Endothelial cell of umbilical vein (primary cell): ENCODE data around the gene FAM163A. TPM values are rescaled to one million over a fixed set of nuclear protein-coding genes. Genes with fewer than 3 reads are reported as not detected.

Experiments
- BruUV-seq: library from RNA; stranded (reverse); fragments of 400-500 nt; replicated peaks from 2 replicates; lab custom pipeline; 2021; lab: Mats Ljungman, UMichigan
- CTCF ChIA-PET: fragments of 300-600, 350-600 bp; sonication (Branson Sonifier 250); formaldehyde crosslinking; loops from one replicate; lab custom pipeline; 2021; ENCODE audit warnings: antibody characterized with exemption, inconsistent platforms; lab: Charles Lee
- POLR2A ChIA-PET: fragments of 300-600, 350-600 bp; sonication (Branson Sonifier 250); formaldehyde crosslinking; loops from one replicate; lab custom pipeline; 2021; ENCODE audit warnings: antibody characterized with exemption, inconsistent platforms; lab: Charles Lee
- DNase-seq: peaks from one replicate; pipeline ENCODE4 v3.0.0-alpha.2; 2011; ENCODE audit warnings: low read depth, low spot score
- FAIRE-seq: peaks from 2 replicates; lab custom pipeline; 2011; peaks lifted over from hg19 to GRCh38; lab: Jason Lieb, UNC
- H2AFZ ChIP-seq: 2 replicates; pipeline ENCODE4 v1.6.0; 2012; ENCODE audit warnings: low read depth, low read length, control low read depth, inconsistent platforms
- H3K27ac ChIP-seq: 2 replicates; pipeline ENCODE4 v1.5.1; 2011; ENCODE audit warnings: low read depth, mild to moderate bottlenecking, control low read depth, low read length, moderate library complexity; ENCODE audit not compliant: insufficient read depth
- H3K27me3 ChIP-seq, 2 experiments: 2 replicates each; pipeline versions ENCODE4 v1.6.0 to v1.6.1; 2011; ENCODE audit warnings: low read length in 2 of 2, mixed read lengths in 1 of 2; ENCODE audit not compliant: control insufficient read depth in 2 of 2, insufficient read depth in 2 of 2
- H3K36me3 ChIP-seq, 2 experiments: 2 replicates in 1 of 2; 3 replicates in 1 of 2; pipeline ENCODE4 v1.5.1; 2011; ENCODE audit warnings: low read length in 2 of 2, mild to moderate bottlenecking in 1 of 2, moderate library complexity in 1 of 2; ENCODE audit not compliant: control insufficient read depth in 2 of 2, insufficient read depth in 2 of 2; ENCODE audit errors: extremely low read depth in 1 of 2
- H3K4me1 ChIP-seq: 3 replicates; pipeline ENCODE4 v1.5.1; 2011; ENCODE audit warnings: mild to moderate bottlenecking, low read length; ENCODE audit not compliant: control insufficient read depth, insufficient read depth; ENCODE audit errors: extremely low read depth
- H3K4me2 ChIP-seq: 2 replicates; pipeline ENCODE4 v1.6.1; 2011; ENCODE audit warnings: low read length, control low read depth, mixed read lengths; ENCODE audit not compliant: insufficient read depth
- H3K4me3 ChIP-seq, 3 experiments: fragments of 200-600 bp in 1 of 3; sonication (generic), shearing (Covaris generic) in 1 of 3; replicated peaks in 1 of 3; 2 replicates each; pipeline ENCODE4 v1.5.1; 2011 to 2016; ENCODE audit warnings: control low read depth in 3 of 3, low read length in 3 of 3, mild to moderate bottlenecking in 2 of 3, inconsistent platforms in 1 of 3, low read depth in 1 of 3, moderate library complexity in 1 of 3; ENCODE audit not compliant: insufficient read depth in 1 of 3
- H3K79me2 ChIP-seq: 2 replicates; pipeline ENCODE4 v1.6.0; 2012; ENCODE audit warnings: low read length, inconsistent platforms; ENCODE audit not compliant: control insufficient read depth, insufficient read depth
- H3K9ac ChIP-seq: replicated peaks from 2 replicates; pipeline ENCODE3; 2011; ENCODE audit warnings: low read length, control low read depth; ENCODE audit not compliant: insufficient read depth; ENCODE audit errors: extremely low read depth
- H3K9me1 ChIP-seq: replicated peaks from 3 replicates; pipeline ENCODE4 v1.6.0; 2011; ENCODE audit warnings: mild to moderate bottlenecking, low read length; ENCODE audit not compliant: control insufficient read depth, insufficient read depth; ENCODE audit errors: extremely low read depth
- H3K9me3 ChIP-seq: replicated peaks from 2 replicates; pipeline ENCODE4 v1.5.1; 2012; ENCODE audit warnings: low read length, inconsistent platforms; ENCODE audit not compliant: control insufficient read depth, insufficient read depth
- H4K20me1 ChIP-seq: replicated peaks from 2 replicates; pipeline ENCODE3; 2011; ENCODE audit warnings: mild to moderate bottlenecking, low read length; ENCODE audit not compliant: control insufficient read depth, insufficient read depth; ENCODE audit errors: extremely low read depth
- EZH2 ChIP-seq: IDR thresholded peaks from 2 replicates; pipeline ENCODE4 v1.6.1; 2012; ENCODE audit warnings: borderline replicate concordance, low read depth, mild to moderate bottlenecking, moderate library complexity, low read length, inconsistent platforms; ENCODE audit not compliant: severe bottlenecking
- FOS ChIP-seq: IDR thresholded peaks from 2 replicates; pipeline ENCODE4 v1.6.1; 2011; ENCODE audit warnings: mild to moderate bottlenecking, low read length, moderate library complexity, borderline replicate concordance; ENCODE audit not compliant: insufficient read depth
- GATA2 ChIP-seq: IDR thresholded peaks from 2 replicates; pipeline ENCODE4 v1.7.0; 2011; ENCODE audit warnings: low read depth, mild to moderate bottlenecking, moderate library complexity, mixed read lengths, low read length; ENCODE audit not compliant: insufficient read length, insufficient read depth
- JUN ChIP-seq: IDR thresholded peaks from 2 replicates; pipeline ENCODE4 v1.6.1; 2011; ENCODE audit warnings: borderline replicate concordance, low read depth; ENCODE audit not compliant: insufficient read length, insufficient read depth
- MAX ChIP-seq: IDR thresholded peaks from 2 replicates; pipeline ENCODE4 v1.6.1; 2011; ENCODE audit not compliant: insufficient read depth, insufficient read length
- MYC ChIP-seq: IDR thresholded peaks from one replicate; pipeline ENCODE4 v1.6.1; 2011; ENCODE audit warnings: mild to moderate bottlenecking, low read depth, low read length
- POLR2A ChIP-seq: IDR thresholded peaks from 2 replicates; pipeline ENCODE4 v1.6.1; 2012; ENCODE audit warnings: low read depth, mild to moderate bottlenecking, control low read depth, low read length
- POLR2AphosphoS5 ChIP-seq: IDR thresholded peaks from 2 replicates; pipeline ENCODE4 v1.6.1; 2012; ENCODE audit warnings: low read depth, mild to moderate bottlenecking, control low read depth, low read length, moderate library complexity; ENCODE audit not compliant: insufficient read depth
- dilution Hi-C: fragments of 300-500 bp; cut with MboI; formaldehyde crosslinking; loops from one replicate; pipeline ENCODE4 v1.15.0; 2019; ENCODE audit warnings: low sequenced_read_pairs; ENCODE audit not compliant: extremely low pct_ligation_motif_present
- intact Hi-C: fragments of 100-400 bp; cut with micrococcal nuclease; formaldehyde crosslinking; loops from one replicate; pipeline ENCODE4 v1.10.0; 2022
- polyA plus RNA-seq, 4 experiments: library from polyadenylated mRNA; depleted of rRNA in 3 of 4; stranded (reverse) in 3 of 4; unstranded in 1 of 4; fragments of >200 nt; gene quantifications; 2 replicates each; pipeline versions ENCODE4 v1.2.1 to v1.2.3, GENCODE V29; 2011 to 2012; ENCODE audit warnings: missing spikeins in 1 of 4
- total RNA-seq: library from RNA; stranded (reverse); gene quantifications from 2 replicates; pipeline ENCODE4 v1.2.3, GENCODE V29; 2021
- TF ChIP-seq, protein P1 (sequence below), 2 donors: IDR thresholded peaks; 1 replicate in 1 of 2; 2 replicates in 1 of 2; pipeline ENCODE4 v1.5.1; 2011; ENCODE audit warnings: low read length in 2 of 2, mild to moderate bottlenecking in 2 of 2, moderate library complexity in 2 of 2, control low read depth in 1 of 2, inconsistent platforms in 1 of 2, low read depth in 1 of 2; ENCODE audit not compliant: insufficient read depth in 1 of 2; ENCODE audit errors: extremely low read depth in 1 of 2

Gene FAM163A
- total and polyA plus RNA-seq, 2 donors (not counting 3 experiments of a cell fraction or from before 2014, with no cell fraction given), result not detected

DNA sequence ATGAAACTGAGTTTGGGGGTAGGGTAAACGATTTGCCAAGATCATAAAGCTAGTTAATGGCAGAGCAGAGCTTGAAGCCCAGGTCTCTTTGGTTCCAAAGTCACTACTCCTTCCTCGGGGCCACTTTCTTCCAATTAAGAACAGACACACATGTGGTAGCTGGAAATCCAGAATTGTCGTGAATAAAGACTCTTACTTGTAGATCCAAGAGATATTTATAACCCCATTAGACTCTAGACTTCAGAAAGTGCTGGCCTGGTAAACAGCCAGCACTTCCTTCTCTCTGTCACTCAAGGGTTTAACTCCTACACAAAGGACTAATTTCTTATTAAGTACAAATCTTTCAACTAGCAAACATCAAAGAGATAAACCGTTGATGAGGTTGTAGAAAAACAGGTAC is 2.7 kb downstream of the FAM163A start:
- Histone ChIP-seq H4K20me1 (no peaks in the 10 kb centered on the region), H3K79me2 (no peaks in the 10 kb centered on the region), H3K27ac (no peak overlapping the region), H3K4me3 (no peak overlapping the region), H3K27me3 (peaks cover 53 to 80% of the 10 kb centered on the region in 2 experiments), H3K36me3 (no peaks in the 10 kb centered on the region), H3K4me1 (no peaks in the 10 kb centered on the region), H3K9me3 (no peaks in the 10 kb centered on the region), H2AFZ (no peak overlapping the region), H3K4me2 (no peak overlapping the region), H3K9ac (no peak overlapping the region), H3K9me1 (no peaks in the 10 kb centered on the region)
- no TSS peak for BruUV-seq
- dilution Hi-C loops, result no loop called here
- intact Hi-C loops, result no loop called here
- ChIA-PET CTCF (interaction anchor here (1.9 kb wide), 1 partner anchor 64 kb away, joined by 9 read pairs; no protein-coding TSS in a partner anchor), POLR2A (no interaction called here)
- no peak for TF ChIP-seq GATA2
- no peak for TF ChIP-seq POLR2AphosphoS5
- no peak for TF ChIP-seq EZH2
- TF ChIP-seq MAX, result no peak
- no peak for TF ChIP-seq JUN
- TF ChIP-seq, protein P1, sequence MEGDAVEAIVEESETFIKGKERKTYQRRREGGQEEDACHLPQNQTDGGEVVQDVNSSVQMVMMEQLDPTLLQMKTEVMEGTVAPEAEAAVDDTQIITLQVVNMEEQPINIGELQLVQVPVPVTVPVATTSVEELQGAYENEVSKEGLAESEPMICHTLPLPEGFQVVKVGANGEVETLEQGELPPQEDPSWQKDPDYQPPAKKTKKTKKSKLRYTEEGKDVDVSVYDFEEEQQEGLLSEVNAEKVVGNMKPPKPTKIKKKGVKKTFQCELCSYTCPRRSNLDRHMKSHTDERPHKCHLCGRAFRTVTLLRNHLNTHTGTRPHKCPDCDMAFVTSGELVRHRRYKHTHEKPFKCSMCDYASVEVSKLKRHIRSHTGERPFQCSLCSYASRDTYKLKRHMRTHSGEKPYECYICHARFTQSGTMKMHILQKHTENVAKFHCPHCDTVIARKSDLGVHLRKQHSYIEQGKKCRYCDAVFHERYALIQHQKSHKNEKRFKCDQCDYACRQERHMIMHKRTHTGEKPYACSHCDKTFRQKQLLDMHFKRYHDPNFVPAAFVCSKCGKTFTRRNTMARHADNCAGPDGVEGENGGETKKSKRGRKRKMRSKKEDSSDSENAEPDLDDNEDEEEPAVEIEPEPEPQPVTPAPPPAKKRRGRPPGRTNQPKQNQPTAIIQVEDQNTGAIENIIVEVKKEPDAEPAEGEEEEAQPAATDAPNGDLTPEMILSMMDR (IDR thresholded peaks at IDR 0.05; ENCODE audit: extremely low read depth in 1 of 2, insufficient read depth in 1 of 2, low read depth in 1 of 2, low read length in 2 of 2), result no peak
- no peak for TF ChIP-seq POLR2A
- TF ChIP-seq FOS, result no peak
- TF ChIP-seq MYC, result no peak
- DNase-seq (no peak), FAIRE-seq (no peak)
